ENCODE data around the gene ARCN1. TPM values are rescaled to one million over a fixed set of nuclear protein-coding genes. Genes with fewer than 3 reads are reported as not detected.

Gene ARCN1
- total RNA-seq, 1 donor from 2014 or later: 91.3 TPM

- H3K36me3 Mint-ChIP-seq (ENCODE audit: low read depth): no peaks in the 10 kb centered on the region
- H3K27ac Mint-ChIP-seq: no peak overlapping the region
- TF ChIP-seq CTCF (IDR thresholded peaks at IDR 0.05): no peak
- H3K27me3 Mint-ChIP-seq: peaks cover 3% of the 10 kb centered on the region
- intact Hi-C loops (cut with micrococcal nuclease): no loop called here
- DNase-seq (no peak), ATAC-seq (ENCODE audit: low read depth) (no peak)
- H3K4me1 Mint-ChIP-seq: no peaks in the 10 kb centered on the region
- H3K4me3 Mint-ChIP-seq: no peak overlapping the region
- no peaks in the 10 kb centered on the region for H3K9me3 Mint-ChIP-seq
- ChIA-PET POLR2A (no interaction called here), CTCF (no interaction called here)
These were observed 56.2 kb downstream of the ARCN1 start for GRCh38 chr11:118628432-118628831.

- TF ChIP-seq CTCF (IDR thresholded peaks at IDR 0.05): no peak
- H3K4me3 Mint-ChIP-seq: no peak overlapping the region
- H3K27ac Mint-ChIP-seq: no peak overlapping the region
- no peaks in the 10 kb centered on the region for H3K4me1 Mint-ChIP-seq
- no peaks in the 10 kb centered on the region for H3K36me3 Mint-ChIP-seq (ENCODE audit: low read depth)
- ChIA-PET CTCF (no interaction called here), POLR2A (no interaction called here)
- DNase-seq (no peak), ATAC-seq (ENCODE audit: low read depth) (no peak)
- H3K9me3 Mint-ChIP-seq: no peaks in the 10 kb centered on the region
- peaks cover 4% of the 10 kb centered on the region for H3K27me3 Mint-ChIP-seq
- intact Hi-C loops (cut with micrococcal nuclease): no loop called here
These were observed 56.8 kb downstream of the ARCN1 start for GRCh38 chr11:118628861-118629549.

- no peak overlapping the region for H3K27ac Mint-ChIP-seq
- POLR2A ChIA-PET: no interaction called here
- no peaks in the 10 kb centered on the region for H3K36me3 Mint-ChIP-seq (ENCODE audit: low read depth)
- H3K4me3 Mint-ChIP-seq: no peak overlapping the region
- no peaks in the 10 kb centered on the region for H3K9me3 Mint-ChIP-seq
- no peak for TF ChIP-seq CTCF (IDR thresholded peaks at IDR 0.05)
- CTCF ChIA-PET: interaction anchor here (0.6 kb wide), 1 partner anchor 882 kb away, joined by 3 read pairs; no protein-coding TSS in a partner anchor
- no peaks in the 10 kb centered on the region for H3K4me1 Mint-ChIP-seq
- ATAC-seq (ENCODE audit: low read depth) (no peak), DNase-seq (no peak)
- intact Hi-C loops (cut with micrococcal nuclease): no loop called here
- peaks cover 10% of the 10 kb centered on the region for H3K27me3 Mint-ChIP-seq
These were observed 57.8 kb downstream of the ARCN1 start for GRCh38 chr11:118629761-118630661.

GRCh38 chr11:118631142-118631909 is 59.1 kb downstream of the ARCN1 start:
- Mint-ChIP-seq H3K36me3 (ENCODE audit: low read depth) (no peaks in the 10 kb centered on the region), H3K27ac (no peak overlapping the region), H3K4me1 (no peaks in the 10 kb centered on the region), H3K4me3 (no peak overlapping the region), H3K9me3 (no peaks in the 10 kb centered on the region), H3K27me3 (peaks cover 15% of the 10 kb centered on the region)
- no peak for ATAC-seq (ENCODE audit: low read depth)
- ChIA-PET CTCF (no interaction called here), POLR2A (no interaction called here)
- no peak for DNase-seq
- intact Hi-C loops (cut with micrococcal nuclease): no loop called here
- no peak for TF ChIP-seq CTCF (IDR thresholded peaks at IDR 0.05)

Measured in activated B cell treated with CpG ODN at 0.5 μM for 24 hours (primary cell).